ENCODE results near the gene UBE2H. TPM values are rescaled to one million over a fixed set of nuclear protein-coding genes. Genes with fewer than 3 reads are reported as not detected.
A peak's percentile ranks its signal among the peaks of the same experiment; 100 is the strongest.

Gene UBE2H

GRCh38 chr7:129781928-129782817 lies 170.6 kb downstream of the UBE2H start:
- H3K9me3 ChIP-seq (replicated peaks in 1 of 2; ENCODE audit: control insufficient read depth in 2 of 2, insufficient read depth in 1 of 2, low read depth in 1 of 2, low read length in 2 of 2), result peaks cover 3 to 6% of the 10 kb centered on the region in 2 donors
- H3K4ac ChIP-seq (ENCODE audit: low read length), result no peak overlapping the region
- peak overlapping the region; percentile 74 for H3K18ac ChIP-seq (ENCODE audit: low read length)
- peak overlapping the region; percentile 71 for H2AK5ac ChIP-seq (ENCODE audit: low read depth, low read length)
- no peak overlapping the region for H3K27ac ChIP-seq (replicated peaks; ENCODE audit: low read length)
- no CpG with 5 or more reads among the region's 73 CpGs for WGBS, 2 donors (ENCODE audit: extremely low coverage in 2 of 2, insufficient read length in 2 of 2, insufficient replicate concordance in 1 of 2)
- no peaks in the 10 kb centered on the region for H3K79me1 ChIP-seq (ENCODE audit: low read depth, low read length)
- peak overlapping the region; percentile 14 for H3K4me2 ChIP-seq (ENCODE audit: insufficient read depth, low read length, poor library complexity, severe bottlenecking)
- no peak overlapping the region for H2BK12ac ChIP-seq (ENCODE audit: low read length)
- H4K8ac ChIP-seq (ENCODE audit: low read depth, low read length), result no peak overlapping the region
- peak overlapping the region; percentile 29 for H2AFZ ChIP-seq (ENCODE audit: low read length)
- H3K4me3 ChIP-seq (ENCODE audit: low read length in 2 of 2), result peak overlapping the region in 1 of 2 donors; percentile 26
- no peak overlapping the region for H4K91ac ChIP-seq (ENCODE audit: low read depth, low read length, poor library complexity)
- no peaks in the 10 kb centered on the region for H3K36me3 ChIP-seq (replicated peaks in 1 of 2; ENCODE audit: control insufficient read depth in 2 of 2, insufficient read depth in 2 of 2, low read length in 2 of 2)
- peaks cover 79 to 99% (median 98%) of the 10 kb centered on the region in 3 experiments for H3K27me3 ChIP-seq (ENCODE audit: control insufficient read depth in 3 of 3, insufficient read depth in 3 of 3, low read depth in 1 of 3, low read length in 3 of 3)
- H3K4me1 ChIP-seq (ENCODE audit: control insufficient read depth in 2 of 2, insufficient read depth in 1 of 2, low read depth in 1 of 2, low read length in 2 of 2), result peaks cover 2 to 17% of the 10 kb centered on the region in 2 donors
- H3K14ac ChIP-seq (ENCODE audit: low read length), result no peak overlapping the region
- H2BK120ac ChIP-seq (ENCODE audit: low read depth, low read length), result no peak overlapping the region
- peak overlapping the region; percentile 6 for H3K23ac ChIP-seq (ENCODE audit: low read depth, low read length, poor library complexity)
- no peak overlapping the region for H2BK5ac ChIP-seq (ENCODE audit: low read length)
- no peak overlapping the region for H3K9ac ChIP-seq (ENCODE audit: low read depth, low read length, poor library complexity)
- H2BK15ac ChIP-seq (ENCODE audit: low read length), result peak overlapping the region; percentile 19
- peak; percentile 29 for DNase-seq (ENCODE audit: low spot score)

DNA sequence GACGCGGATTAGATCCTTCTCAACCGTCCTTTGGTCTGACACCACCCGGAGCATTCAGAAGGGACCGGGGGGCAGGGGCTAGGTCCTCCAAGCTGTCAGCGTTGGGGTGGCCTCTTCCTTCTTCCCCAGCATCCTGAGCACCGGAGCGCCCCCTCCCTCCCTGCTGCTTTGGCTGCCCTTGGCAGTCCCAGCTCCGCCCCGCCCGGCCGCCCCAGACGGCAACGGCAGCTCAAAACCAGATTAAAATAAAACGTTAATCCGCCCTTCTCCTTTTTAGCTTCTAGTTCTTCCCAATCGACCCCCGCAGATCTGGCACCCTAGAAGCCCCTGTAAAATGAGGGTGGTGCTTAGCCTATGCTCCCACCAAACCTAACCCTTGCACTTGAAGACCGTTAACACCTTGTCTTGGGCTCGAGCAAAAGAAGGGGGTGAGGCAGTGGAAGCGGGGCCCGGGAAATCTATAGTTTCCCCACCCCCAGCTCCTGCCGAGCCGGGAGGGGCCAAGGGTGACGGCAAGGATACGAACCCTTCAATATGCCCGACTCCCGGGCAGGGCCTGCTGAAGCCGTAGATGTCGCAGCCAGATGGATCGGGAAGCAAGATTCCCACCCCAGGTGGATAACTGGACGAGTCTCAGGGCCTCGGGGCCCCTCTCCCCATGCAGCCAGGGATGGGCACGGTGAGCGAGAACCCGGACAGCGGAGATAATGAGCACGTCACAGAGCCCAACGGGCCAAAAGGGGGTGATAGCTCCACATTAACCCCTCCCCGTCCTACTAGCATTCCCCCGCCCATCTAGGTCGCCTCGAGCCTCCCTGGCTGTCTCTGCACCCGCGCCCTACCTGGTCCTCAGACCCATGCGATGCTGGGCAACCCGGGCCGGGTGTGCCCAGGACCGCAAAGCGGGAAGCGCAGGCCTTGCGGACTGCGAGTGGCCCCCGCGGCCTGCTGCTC lies 171.5 kb downstream of the UBE2H start:
- no peak overlapping the region for H3K14ac ChIP-seq (ENCODE audit: low read length)
- H2BK120ac ChIP-seq (ENCODE audit: low read depth, low read length), result no peak overlapping the region
- no peak overlapping the region for H2BK15ac ChIP-seq (ENCODE audit: low read length)
- peaks cover 81 to 99% (median 99%) of the 10 kb centered on the region in 3 experiments for H3K27me3 ChIP-seq (ENCODE audit: control insufficient read depth in 3 of 3, insufficient read depth in 3 of 3, low read depth in 1 of 3, low read length in 3 of 3)
- H3K27ac ChIP-seq (replicated peaks; ENCODE audit: low read length), result no peak overlapping the region
- no peak overlapping the region for H2BK5ac ChIP-seq (ENCODE audit: low read length)
- no peak overlapping the region for H3K4ac ChIP-seq (ENCODE audit: low read length)
- DNase-seq (ENCODE audit: low spot score), result peak; percentile 26
- H3K36me3 ChIP-seq (replicated peaks in 1 of 2; ENCODE audit: control insufficient read depth in 2 of 2, insufficient read depth in 2 of 2, low read length in 2 of 2), result no peaks in the 10 kb centered on the region
- H4K91ac ChIP-seq (ENCODE audit: low read depth, low read length, poor library complexity), result no peak overlapping the region
- H2AK5ac ChIP-seq (ENCODE audit: low read depth, low read length), result peak overlapping the region; percentile 71
- no peak overlapping the region for H2BK12ac ChIP-seq (ENCODE audit: low read length)
- H4K8ac ChIP-seq (ENCODE audit: low read depth, low read length), result no peak overlapping the region
- peak overlapping the region; percentile 29 for H2AFZ ChIP-seq (ENCODE audit: low read length)
- peaks cover 2 to 17% of the 10 kb centered on the region in 2 donors for H3K4me1 ChIP-seq (ENCODE audit: control insufficient read depth in 2 of 2, insufficient read depth in 1 of 2, low read depth in 1 of 2, low read length in 2 of 2)
- H3K4me2 ChIP-seq (ENCODE audit: insufficient read depth, low read length, poor library complexity, severe bottlenecking), result peak overlapping the region; percentile 91
- peak overlapping the region; percentile 20 for H3K18ac ChIP-seq (ENCODE audit: low read length)
- no CpG with 5 or more reads among the region's 55 CpGs for WGBS, 2 donors (ENCODE audit: extremely low coverage in 2 of 2, insufficient read length in 2 of 2, insufficient replicate concordance in 1 of 2)
- H3K23ac ChIP-seq (ENCODE audit: low read depth, low read length, poor library complexity), result peak overlapping the region; percentile 17
- H3K9me3 ChIP-seq (replicated peaks in 1 of 2; ENCODE audit: control insufficient read depth in 2 of 2, insufficient read depth in 1 of 2, low read depth in 1 of 2, low read length in 2 of 2), result peaks cover 5 to 6% of the 10 kb centered on the region in 2 donors
- no peak overlapping the region for H3K4me3 ChIP-seq (ENCODE audit: low read length in 2 of 2)
- no peak overlapping the region for H3K9ac ChIP-seq (ENCODE audit: low read depth, low read length, poor library complexity)
- no peaks in the 10 kb centered on the region for H3K79me1 ChIP-seq (ENCODE audit: low read depth, low read length)

Small RNA genes lying within 50 kb of the gene (small RNA-seq; reads per million reads assigned to genes)
- gene RF00019 (ENCODE audit: insufficient read depth), result not detected

Data from neuronal stem cell (in vitro differentiated cells).